HepG2 (cell line): Measurements from ENCODE around the gene OS9. TPM values are rescaled to one million over a fixed set of nuclear protein-coding genes. Genes with fewer than 3 reads are reported as not detected.

Experiments
- ATF7-NPFF ChIP-seq: sonication (generic); formaldehyde crosslinking; IDR thresholded peaks from 2 replicates; pipeline ENCODE4 v1.8.1; 2023; ENCODE audit warnings: mild to moderate bottlenecking, low read depth, missing genetic modification reagents, moderate library complexity
- CHD4 ChIP-seq: fragments of 200-600 bp; sonication (generic); IDR thresholded peaks from 2 replicates; pipeline ENCODE4 v1.7.0; 2017; ENCODE audit warnings: mild to moderate bottlenecking, low read length, borderline replicate concordance
- ELF1 ChIP-seq: sonication (generic); formaldehyde crosslinking; IDR thresholded peaks from 2 replicates; pipeline ENCODE4 v1.4.0; 2020; ENCODE audit warnings: missing genetic modification reagents
- GATA4 ChIP-seq: sonication (generic); IDR thresholded peaks from 2 replicates; pipeline ENCODE4 v1.6.1; 2016; ENCODE audit warnings: antibody characterized with exemption, low read depth, borderline replicate concordance
- KMT2B ChIP-seq: IDR thresholded peaks from 2 replicates; pipeline ENCODE4 v1.6.1; 2016; ENCODE audit warnings: missing genetic modification reagents, missing compliant biosample characterization
- NAIF1 ChIP-seq: sonication (generic); formaldehyde crosslinking; IDR thresholded peaks from 2 replicates; pipeline ENCODE4 v1.5.0; 2020; ENCODE audit warnings: mild to moderate bottlenecking, missing genetic modification reagents, borderline replicate concordance
- PLRG1 ChIP-seq: fragments of 450-650 bp; conservative IDR thresholded peaks from 2 replicates; pipeline ENCODE4 v1.6.1; 2016
- REPIN1 ChIP-seq: sonication (generic); formaldehyde crosslinking; IDR thresholded peaks from 2 replicates; pipeline ENCODE4 v1.8.0; 2022; ENCODE audit warnings: missing genetic modification reagents, low read depth, mild to moderate bottlenecking, borderline replicate concordance
- SMYD3 ChIP-seq: sonication (generic); formaldehyde crosslinking; IDR thresholded peaks from 2 replicates; pipeline ENCODE4 v1.8.1; 2023; ENCODE audit warnings: mild to moderate bottlenecking, missing genetic modification reagents
- TOPORS ChIP-seq: sonication (generic); formaldehyde crosslinking; IDR thresholded peaks from 2 replicates; pipeline ENCODE4 v1.8.0; 2023; ENCODE audit warnings: mild to moderate bottlenecking, missing genetic modification reagents
- ZNF10 ChIP-seq: sonication (generic); formaldehyde crosslinking; IDR thresholded peaks from 2 replicates; pipeline ENCODE4 v1.4.0; 2020; ENCODE audit warnings: mild to moderate bottlenecking, low read depth, missing genetic modification reagents, borderline replicate concordance
- ZNF317 ChIP-seq: sonication (generic); formaldehyde crosslinking; IDR thresholded peaks from 2 replicates; pipeline ENCODE4 v1.5.0; 2020; ENCODE audit warnings: mild to moderate bottlenecking, missing genetic modification reagents
- ZNF350 ChIP-seq: sonication (generic); formaldehyde crosslinking; IDR thresholded peaks from 2 replicates; pipeline ENCODE4 v1.4.0; 2020; ENCODE audit warnings: mild to moderate bottlenecking, low read depth, missing genetic modification reagents, borderline replicate concordance
- ZSCAN31 ChIP-seq: sonication (generic); formaldehyde crosslinking; IDR thresholded peaks from 2 replicates; pipeline ENCODE4 v1.5.0; 2020; ENCODE audit warnings: low read depth, mild to moderate bottlenecking, missing genetic modification reagents
- polyA plus RNA-seq, 8 experiments: library from polyadenylated mRNA; depleted of rRNA in 3 of 8; stranded (reverse) in 7 of 8; unstranded in 1 of 8; fragments of >200 nt; fragmentation: Illumina TruSeq in 4 of 8; extraction: Trizol in 4 of 8; gene quantifications; 2 replicates each; pipeline versions ENCODE4 v1.2.1 to v1.2.3, GENCODE V29; 2011 to 2016; ENCODE audit warnings: low read depth in 4 of 8, missing spikeins in 1 of 8, mixed read lengths in 1 of 8; ENCODE audit not compliant: insufficient read depth in 1 of 8
- total RNA-seq, 5 experiments: library from RNA; depleted of rRNA; stranded (reverse); fragments of >200 nt; fragmentation: Illumina TruSeq; extraction: Trizol; gene quantifications; 2 replicates each; pipeline ENCODE4 v1.2.3, GENCODE V29; 2016; ENCODE audit warnings: low read depth in 1 of 5
- TF ChIP-seq, protein P1 (sequence below): sonication (generic); formaldehyde crosslinking; IDR thresholded peaks from 2 replicates; pipeline ENCODE4 v1.4.0; 2020; ENCODE audit warnings: mild to moderate bottlenecking, missing genetic modification reagents
- TF ChIP-seq, protein P2 (sequence below): sonication (generic); formaldehyde crosslinking; IDR thresholded peaks from 2 replicates; pipeline ENCODE4 v1.5.1; 2020; ENCODE audit warnings: mild to moderate bottlenecking, missing genetic modification reagents, moderate library complexity
- TF ChIP-seq, protein P3 (sequence below): sonication (generic); formaldehyde crosslinking; IDR thresholded peaks from 2 replicates; pipeline ENCODE4 v1.5.0; 2020; ENCODE audit warnings: mild to moderate bottlenecking, missing genetic modification reagents, borderline replicate concordance
- TF ChIP-seq, protein P4 (sequence below): sonication (generic); formaldehyde crosslinking; IDR thresholded peaks from 2 replicates; pipeline ENCODE4 v1.5.1; 2020; ENCODE audit warnings: mild to moderate bottlenecking, moderate library complexity, missing genetic modification reagents

The OS9 gene
- total and polyA plus RNA-seq, 2 of the 13 experiments (the other 11 are each of a cell fraction or from before 2014, with no cell fraction given): 156 to 206 TPM

DNA sequence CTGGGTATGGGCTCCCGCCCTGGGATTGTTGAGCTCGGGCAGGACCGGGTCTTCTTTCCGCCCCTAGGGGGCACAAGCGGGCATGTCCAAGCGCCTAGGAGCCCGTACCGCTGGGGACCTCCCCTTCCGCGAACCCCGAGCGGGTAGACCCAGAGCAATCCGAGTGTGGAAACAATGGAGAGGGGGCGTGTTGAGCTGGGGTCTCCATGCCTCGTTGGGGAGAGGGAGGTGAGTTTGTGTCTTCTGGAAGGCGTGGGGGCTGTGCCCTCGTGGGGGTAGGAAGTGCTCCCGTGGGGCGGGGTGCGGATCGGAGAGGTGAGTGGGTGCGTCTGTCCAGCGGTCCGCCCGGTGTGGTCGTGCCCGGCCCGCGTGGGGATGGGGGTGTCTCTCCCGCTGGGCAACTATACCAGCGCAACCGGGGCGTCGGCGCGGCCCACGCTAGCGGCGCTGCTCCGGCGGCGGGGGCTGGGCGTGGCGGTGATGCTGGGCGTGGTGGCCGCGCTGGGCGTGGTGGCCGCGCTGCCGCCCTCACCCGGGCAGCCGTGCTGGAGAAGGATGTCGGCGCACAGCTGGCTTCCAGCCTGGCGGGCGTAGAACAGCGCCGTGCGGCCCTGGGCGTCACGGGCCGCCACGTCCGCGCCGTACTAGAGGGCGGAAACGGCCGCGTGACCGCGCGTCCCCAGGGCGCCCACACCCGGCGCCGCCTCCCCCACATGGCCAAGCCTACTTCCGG is 32.4 kb downstream of the OS9 start (continued):
- TF ChIP-seq, protein P1, sequence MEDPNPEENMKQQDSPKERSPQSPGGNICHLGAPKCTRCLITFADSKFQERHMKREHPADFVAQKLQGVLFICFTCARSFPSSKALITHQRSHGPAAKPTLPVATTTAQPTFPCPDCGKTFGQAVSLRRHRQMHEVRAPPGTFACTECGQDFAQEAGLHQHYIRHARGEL (CRISPR knock-in tag): no peak
- TF ChIP-seq ZNF10 (CRISPR knock-in tag) (no peak), REPIN1 (0 out of 2 replicates have a peak, but pooled peaks have one; percentile 27), SMYD3 (CRISPR knock-in tag) (no peak), ATF7-NPFF (no peak), ZNF350 (CRISPR knock-in tag) (peak; percentile 69; the same call in 1 of the 2 replicates), ZNF317 (CRISPR knock-in tag) (no peak), KMT2B (0 out of 2 replicates have a peak, but pooled peaks have one; percentile 29), PLRG1 (no peak), NAIF1 (CRISPR knock-in tag) (no peak), TOPORS (CRISPR knock-in tag) (0 out of 2 replicates have a peak, but pooled peaks have one; percentile 43), ELF1 (peak; percentile 63; the same call in 1 of the 2 replicates), GATA4 (no peak), ZSCAN31 (peak; percentile 39; the same call in 1 of the 2 replicates), CHD4 (no peak)
- TF ChIP-seq, protein P2, sequence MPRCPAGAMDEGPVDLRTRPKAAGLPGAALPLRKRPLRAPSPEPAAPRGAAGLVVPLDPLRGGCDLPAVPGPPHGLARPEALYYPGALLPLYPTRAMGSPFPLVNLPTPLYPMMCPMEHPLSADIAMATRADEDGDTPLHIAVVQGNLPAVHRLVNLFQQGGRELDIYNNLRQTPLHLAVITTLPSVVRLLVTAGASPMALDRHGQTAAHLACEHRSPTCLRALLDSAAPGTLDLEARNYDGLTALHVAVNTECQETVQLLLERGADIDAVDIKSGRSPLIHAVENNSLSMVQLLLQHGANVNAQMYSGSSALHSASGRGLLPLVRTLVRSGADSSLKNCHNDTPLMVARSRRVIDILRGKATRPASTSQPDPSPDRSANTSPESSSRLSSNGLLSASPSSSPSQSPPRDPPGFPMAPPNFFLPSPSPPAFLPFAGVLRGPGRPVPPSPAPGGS (CRISPR knock-in tag): 0 out of 2 replicates have a peak, but pooled peaks have one; percentile 18
- TF ChIP-seq, protein P3, sequence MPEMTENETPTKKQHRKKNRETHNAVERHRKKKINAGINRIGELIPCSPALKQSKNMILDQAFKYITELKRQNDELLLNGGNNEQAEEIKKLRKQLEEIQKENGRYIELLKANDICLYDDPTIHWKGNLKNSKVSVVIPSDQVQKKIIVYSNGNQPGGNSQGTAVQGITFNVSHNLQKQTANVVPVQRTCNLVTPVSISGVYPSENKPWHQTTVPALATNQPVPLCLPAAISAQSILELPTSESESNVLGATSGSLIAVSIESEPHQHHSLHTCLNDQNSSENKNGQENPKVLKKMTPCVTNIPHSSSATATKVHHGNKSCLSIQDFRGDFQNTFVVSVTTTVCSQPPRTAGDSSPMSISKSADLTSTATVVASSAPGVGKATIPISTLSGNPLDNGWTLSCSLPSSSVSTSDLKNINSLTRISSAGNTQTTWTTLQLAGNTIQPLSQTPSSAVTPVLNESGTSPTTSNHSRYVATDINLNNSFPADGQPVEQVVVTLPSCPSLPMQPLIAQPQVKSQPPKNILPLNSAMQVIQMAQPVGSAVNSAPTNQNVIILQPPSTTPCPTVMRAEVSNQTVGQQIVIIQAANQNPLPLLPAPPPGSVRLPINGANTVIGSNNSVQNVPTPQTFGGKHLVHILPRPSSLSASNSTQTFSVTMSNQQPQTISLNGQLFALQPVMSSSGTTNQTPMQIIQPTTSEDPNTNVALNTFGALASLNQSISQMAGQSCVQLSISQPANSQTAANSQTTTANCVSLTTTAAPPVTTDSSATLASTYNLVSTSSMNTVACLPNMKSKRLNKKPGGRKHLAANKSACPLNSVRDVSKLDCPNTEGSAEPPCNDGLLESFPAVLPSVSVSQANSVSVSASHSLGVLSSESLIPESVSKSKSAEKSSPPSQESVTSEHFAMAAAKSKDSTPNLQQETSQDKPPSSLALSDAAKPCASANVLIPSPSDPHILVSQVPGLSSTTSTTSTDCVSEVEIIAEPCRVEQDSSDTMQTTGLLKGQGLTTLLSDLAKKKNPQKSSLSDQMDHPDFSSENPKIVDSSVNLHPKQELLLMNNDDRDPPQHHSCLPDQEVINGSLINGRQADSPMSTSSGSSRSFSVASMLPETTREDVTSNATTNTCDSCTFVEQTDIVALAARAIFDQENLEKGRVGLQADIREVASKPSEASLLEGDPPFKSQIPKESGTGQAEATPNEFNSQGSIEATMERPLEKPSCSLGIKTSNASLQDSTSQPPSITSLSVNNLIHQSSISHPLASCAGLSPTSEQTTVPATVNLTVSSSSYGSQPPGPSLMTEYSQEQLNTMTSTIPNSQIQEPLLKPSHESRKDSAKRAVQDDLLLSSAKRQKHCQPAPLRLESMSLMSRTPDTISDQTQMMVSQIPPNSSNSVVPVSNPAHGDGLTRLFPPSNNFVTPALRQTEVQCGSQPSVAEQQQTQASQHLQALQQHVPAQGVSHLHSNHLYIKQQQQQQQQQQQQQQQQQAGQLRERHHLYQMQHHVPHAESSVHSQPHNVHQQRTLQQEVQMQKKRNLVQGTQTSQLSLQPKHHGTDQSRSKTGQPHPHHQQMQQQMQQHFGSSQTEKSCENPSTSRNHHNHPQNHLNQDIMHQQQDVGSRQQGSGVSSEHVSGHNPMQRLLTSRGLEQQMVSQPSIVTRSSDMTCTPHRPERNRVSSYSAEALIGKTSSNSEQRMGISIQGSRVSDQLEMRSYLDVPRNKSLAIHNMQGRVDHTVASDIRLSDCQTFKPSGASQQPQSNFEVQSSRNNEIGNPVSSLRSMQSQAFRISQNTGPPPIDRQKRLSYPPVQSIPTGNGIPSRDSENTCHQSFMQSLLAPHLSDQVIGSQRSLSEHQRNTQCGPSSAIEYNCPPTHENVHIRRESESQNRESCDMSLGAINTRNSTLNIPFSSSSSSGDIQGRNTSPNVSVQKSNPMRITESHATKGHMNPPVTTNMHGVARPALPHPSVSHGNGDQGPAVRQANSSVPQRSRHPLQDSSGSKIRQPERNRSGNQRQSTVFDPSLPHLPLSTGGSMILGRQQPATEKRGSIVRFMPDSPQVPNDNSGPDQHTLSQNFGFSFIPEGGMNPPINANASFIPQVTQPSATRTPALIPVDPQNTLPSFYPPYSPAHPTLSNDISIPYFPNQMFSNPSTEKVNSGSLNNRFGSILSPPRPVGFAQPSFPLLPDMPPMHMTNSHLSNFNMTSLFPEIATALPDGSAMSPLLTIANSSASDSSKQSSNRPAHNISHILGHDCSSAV (CRISPR knock-in tag): no peak
- TF ChIP-seq, protein P4, sequence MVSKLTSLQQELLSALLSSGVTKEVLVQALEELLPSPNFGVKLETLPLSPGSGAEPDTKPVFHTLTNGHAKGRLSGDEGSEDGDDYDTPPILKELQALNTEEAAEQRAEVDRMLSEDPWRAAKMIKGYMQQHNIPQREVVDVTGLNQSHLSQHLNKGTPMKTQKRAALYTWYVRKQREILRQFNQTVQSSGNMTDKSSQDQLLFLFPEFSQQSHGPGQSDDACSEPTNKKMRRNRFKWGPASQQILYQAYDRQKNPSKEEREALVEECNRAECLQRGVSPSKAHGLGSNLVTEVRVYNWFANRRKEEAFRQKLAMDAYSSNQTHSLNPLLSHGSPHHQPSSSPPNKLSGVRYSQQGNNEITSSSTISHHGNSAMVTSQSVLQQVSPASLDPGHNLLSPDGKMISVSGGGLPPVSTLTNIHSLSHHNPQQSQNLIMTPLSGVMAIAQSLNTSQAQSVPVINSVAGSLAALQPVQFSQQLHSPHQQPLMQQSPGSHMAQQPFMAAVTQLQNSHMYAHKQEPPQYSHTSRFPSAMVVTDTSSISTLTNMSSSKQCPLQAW (CRISPR knock-in tag): peak; percentile 75
